RWPE2 (cell line): ENCODE results near the gene SLC44A5.

ENCODE experiments used
- ATAC-seq: fragments of 200-7000 bp; cut with Tn5 transposase; 3 replicates; pipeline ENCODE4 v1.9.1; 2021; ENCODE audit warnings: low read depth
- DNase-seq: peaks from one replicate; pipeline ENCODE4 v3.0.0-alpha.2; 2020; ENCODE audit warnings: low spot score
- H3K27ac ChIP-seq: fragments of 450-650 bp; 2 replicates; pipeline ENCODE4 v1.5.1; 2017; ENCODE audit warnings: mild to moderate bottlenecking; ENCODE audit not compliant: poor library complexity, severe bottlenecking
- H3K27me3 ChIP-seq: fragments of 250-450 bp; sonication (Bioruptor Pico); 2 replicates; pipeline ENCODE4 v1.5.1; 2021; ENCODE audit warnings: mild to moderate bottlenecking, moderate library complexity; ENCODE audit not compliant: insufficient read depth, poor library complexity, severe bottlenecking
- H3K36me3 ChIP-seq: fragments of 250-450 bp; sonication (Bioruptor Pico); 2 replicates; pipeline ENCODE4 v1.5.1; 2020; ENCODE audit warnings: low read depth, mild to moderate bottlenecking, moderate library complexity
- H3K4me1 ChIP-seq: fragments of 250-450 bp; sonication (Bioruptor Pico); 2 replicates; pipeline ENCODE4 v1.5.1; 2021; ENCODE audit warnings: mild to moderate bottlenecking, moderate library complexity; ENCODE audit not compliant: insufficient read depth, poor library complexity, severe bottlenecking
- H3K4me3 ChIP-seq: fragments of 250-450 bp; sonication (Bioruptor Pico); 2 replicates; pipeline ENCODE4 v1.5.1; 2021; ENCODE audit warnings: mild to moderate bottlenecking, moderate library complexity; ENCODE audit not compliant: severe bottlenecking
- H3K9me3 ChIP-seq: fragments of 250-450 bp; sonication (Bioruptor Pico); 2 replicates; pipeline ENCODE4 v1.5.1; 2021; ENCODE audit warnings: mild to moderate bottlenecking, moderate library complexity; ENCODE audit not compliant: severe bottlenecking
- CTCF ChIP-seq: fragments of 450-650 bp; IDR thresholded peaks from one replicate; pipeline ENCODE4 v1.5.1; 2017; ENCODE audit warnings: mild to moderate bottlenecking, moderate library complexity; ENCODE audit not compliant: poor library complexity, severe bottlenecking

SLC44A5 gene

GRCh38 chr1:75293270-75293669 lies 317.6 kb downstream of the SLC44A5 start:
- ATAC-seq (no peak), DNase-seq (no peak)
- Histone ChIP-seq H3K27me3 (no peaks in the 10 kb centered on the region), H3K36me3 (no peaks in the 10 kb centered on the region), H3K4me3 (no peak overlapping the region), H3K9me3 (no peaks in the 10 kb centered on the region), H3K27ac (no peak overlapping the region), H3K4me1 (no peaks in the 10 kb centered on the region)
- no peak for TF ChIP-seq CTCF

DNA sequence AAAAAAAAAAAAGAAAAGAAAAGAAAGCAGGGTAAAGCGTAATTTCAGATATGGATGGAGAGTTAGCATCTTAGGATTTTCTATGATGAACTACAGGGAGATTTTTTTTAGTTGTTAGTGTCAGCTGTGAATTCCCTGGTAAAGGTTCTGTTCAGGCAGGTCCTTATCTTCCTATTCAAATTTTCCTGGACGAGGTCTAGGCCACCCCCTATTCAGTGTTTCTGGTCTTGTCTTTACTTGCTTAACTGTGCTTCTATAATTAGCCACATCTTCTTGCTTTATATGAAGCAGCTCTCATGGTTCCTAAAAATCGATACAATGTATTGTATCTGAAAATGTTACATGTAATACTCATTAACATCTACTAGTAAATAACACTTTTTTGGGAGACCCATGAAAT lies 318.9 kb downstream of the SLC44A5 start:
- no peaks in the 10 kb centered on the region for H3K36me3 ChIP-seq
- H3K9me3 ChIP-seq = no peaks in the 10 kb centered on the region
- no peak for DNase-seq
- H3K4me1 ChIP-seq = no peaks in the 10 kb centered on the region
- H3K4me3 ChIP-seq = no peak overlapping the region
- ATAC-seq = no peak
- TF ChIP-seq CTCF = no peak
- no peak overlapping the region for H3K27ac ChIP-seq
- no peaks in the 10 kb centered on the region for H3K27me3 ChIP-seq

DNA sequence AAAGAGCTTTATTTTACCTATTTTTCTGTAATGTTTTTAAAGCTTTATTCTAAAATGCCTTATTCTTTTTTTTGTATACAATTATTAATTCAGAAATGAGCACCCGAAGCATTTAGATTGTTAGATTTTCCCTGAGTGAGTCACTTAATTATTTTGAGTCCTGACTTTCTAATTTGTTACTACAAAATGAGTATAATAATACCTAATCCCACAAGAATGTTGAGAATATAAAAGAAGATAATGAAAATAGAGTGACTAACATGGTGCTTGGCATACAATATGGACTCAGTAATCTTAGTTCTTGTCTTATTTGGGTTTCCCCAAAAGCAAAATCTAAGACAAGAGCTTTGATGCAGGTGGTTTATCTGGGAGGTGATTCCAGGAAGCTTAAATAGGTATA lies 334.5 kb downstream of the SLC44A5 start:
- peak; percentile 40; the same call in 2 of the 3 replicates for ATAC-seq
- no peak for TF ChIP-seq CTCF
- Histone ChIP-seq H3K4me3 (no peak overlapping the region), H3K27ac (no peak overlapping the region), H3K27me3 (no peaks in the 10 kb centered on the region), H3K36me3 (no peaks in the 10 kb centered on the region), H3K9me3 (no peaks in the 10 kb centered on the region), H3K4me1 (no peaks in the 10 kb centered on the region)
- no peak for DNase-seq

GRCh38 chr1:75275631-75276030 lies 335.3 kb downstream of the SLC44A5 start:
- no peak for ATAC-seq

More at GRCh38 chr1:75275631-75276030, 335.3 kb downstream of the SLC44A5 start:
- DNase-seq = no peak
- H3K9me3 ChIP-seq = no peaks in the 10 kb centered on the region
- H3K27me3 ChIP-seq = no peaks in the 10 kb centered on the region
- H3K4me1 ChIP-seq = no peaks in the 10 kb centered on the region
- H3K27ac ChIP-seq = no peak overlapping the region
- no peaks in the 10 kb centered on the region for H3K36me3 ChIP-seq
- no peak overlapping the region for H3K4me3 ChIP-seq
- TF ChIP-seq CTCF = no peak
